H7 (cell line): ENCODE data around the gene AKAIN1. TPM values are rescaled to one million over a fixed set of nuclear protein-coding genes. Genes with fewer than 3 reads are reported as not detected.

Source experiments
- DNase-seq: peaks from one replicate; pipeline ENCODE4 v3.0.0; 2012
- H3K27me3 ChIP-seq: 2 replicates; pipeline ENCODE4 v1.6.0; 2011; ENCODE audit warnings: mild to moderate bottlenecking, low read length; ENCODE audit not compliant: control insufficient read depth, insufficient read depth
- H3K36me3 ChIP-seq: replicated peaks from 2 replicates; pipeline ENCODE4 v1.5.1; 2011; ENCODE audit warnings: low read length; ENCODE audit not compliant: control insufficient read depth, insufficient read depth
- H3K4me3 ChIP-seq: 2 replicates; pipeline ENCODE4 v1.5.1; 2011; ENCODE audit warnings: low read depth, mild to moderate bottlenecking, control low read depth, low read length, moderate library complexity; ENCODE audit not compliant: insufficient read depth
- total RNA-seq: library from RNA; depleted of rRNA; stranded (reverse); fragments of >200 nt; shearing (Covaris generic); gene quantifications from 2 replicates; pipeline ENCODE4 v1.2.3, GENCODE V29; 2014; rRNA removed

The AKAIN1 gene
- total RNA-seq, 1 experiment from 2014 or later = not detected

DNA sequence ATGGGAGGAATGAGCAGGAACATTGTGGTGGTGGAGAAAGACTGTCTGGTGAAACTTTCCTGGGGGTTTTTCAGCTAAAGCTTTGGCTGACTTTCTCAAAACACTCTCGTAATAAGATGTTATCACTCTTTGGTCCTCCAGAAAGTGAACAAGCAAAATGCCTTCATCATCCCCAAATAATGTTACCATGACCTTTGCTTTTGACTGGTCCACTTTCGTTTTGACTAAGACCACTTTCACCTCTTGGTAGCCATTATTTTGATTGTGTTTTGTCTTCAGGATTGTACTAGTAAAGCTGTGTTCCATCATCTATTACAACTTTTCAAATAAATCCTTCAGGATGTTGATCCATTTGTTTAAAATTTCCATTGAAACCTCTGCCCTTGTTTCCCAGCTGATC lies 103.2 kb downstream of the AKAIN1 start:
- DNase-seq = no peak
- Histone ChIP-seq H3K27me3 (no peaks in the 10 kb centered on the region), H3K36me3 (no peaks in the 10 kb centered on the region), H3K4me3 (no peak overlapping the region)

Other genes starting within 250 kb of the AKAIN1 start
- 15.1 and 19.9 TPM in 2 replicates for gene ZBTB14, start 98.5 kb upstream of the AKAIN1 start, total RNA-seq